ENCODE data around the gene TVP23A.

DNA sequence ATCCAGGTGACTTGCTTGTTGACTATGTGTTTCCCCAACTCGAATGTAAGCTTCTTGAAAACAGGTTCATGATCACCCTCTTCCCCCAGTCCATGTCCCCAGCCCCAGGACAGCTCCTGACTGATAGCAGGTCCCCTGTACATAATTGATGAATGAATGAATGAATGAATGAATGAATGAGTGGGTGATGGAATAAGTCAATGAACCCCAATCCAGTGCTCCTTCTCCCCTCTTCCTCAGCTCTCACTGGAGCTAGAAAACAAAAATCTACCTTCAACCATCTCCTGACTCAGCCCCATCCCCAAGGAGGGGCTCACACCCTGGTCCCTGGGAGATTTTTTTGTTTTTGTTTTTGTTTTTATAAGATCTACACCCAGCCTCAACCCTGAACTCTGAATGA is 16.2 kb upstream of the TVP23A start:
- TF ChIP-seq YY1 (IDR thresholded peaks at IDR 0.05; ENCODE audit: insufficient read depth, insufficient read length) (no peak), ZNF274 (IDR thresholded peaks at IDR 0.05; ENCODE audit: low read depth, low read length) (no peak), SUZ12 (IDR thresholded peaks at IDR 0.05; ENCODE audit: extremely low read depth, insufficient read depth, insufficient read length) (no peak)

Data from NT2/D1 (cell line).